HG03135 (cell line): ENCODE data around the gene SLC48A1.
A peak's percentile ranks its signal among the peaks of the same experiment; 100 is the strongest.

Source experiments
- ATAC-seq: cut with Tn5 transposase; IDR thresholded peaks from one replicate; pipeline ENCODE4 v1.9.1; 2021; ENCODE audit warnings: mild to moderate bottlenecking, moderate library complexity; ENCODE audit not compliant: unreplicated experiment

The SLC48A1 gene

GRCh38 chr12:47773062-47773857, at the start of gene SLC48A1:
SLC48A1 (plus strand) TSS chr12:47773238; CDS start chr12:47773305, 67 bp downstream.
- ATAC-seq, result peak; percentile 88

GRCh38 chr12:47725091-47725772, 47.8 kb upstream of the SLC48A1 start, which contains the start of gene ENDOU:
ENDOU (minus strand) TSS chr12:47725490; CDS start chr12:47725413, 77 bp downstream.
- no peak for ATAC-seq

DNA sequence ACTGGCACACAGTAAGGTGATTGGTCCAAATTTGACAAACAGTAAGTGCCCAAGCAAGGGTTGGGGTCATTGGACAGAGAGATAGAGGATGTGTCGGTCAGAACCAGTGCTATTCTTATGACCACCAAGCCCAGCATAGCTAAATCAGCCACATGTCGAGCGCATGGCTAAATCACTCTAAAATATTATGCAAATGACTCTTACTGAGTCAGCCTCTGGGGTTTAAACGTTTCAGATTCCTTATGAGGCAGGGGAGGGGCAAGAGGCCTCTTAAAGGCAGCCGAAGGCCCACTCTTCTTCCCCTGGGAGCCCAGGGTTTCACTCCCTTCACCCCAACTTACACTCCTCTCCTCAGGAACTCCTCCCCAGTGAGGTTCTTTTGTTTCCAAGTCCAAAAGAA, 47.1 kb upstream of the SLC48A1 start:
- no peak for ATAC-seq

- no peak for ATAC-seq
These were observed 43.8 kb upstream of the SLC48A1 start for GRCh38 chr12:47729233-47729632.

DNA sequence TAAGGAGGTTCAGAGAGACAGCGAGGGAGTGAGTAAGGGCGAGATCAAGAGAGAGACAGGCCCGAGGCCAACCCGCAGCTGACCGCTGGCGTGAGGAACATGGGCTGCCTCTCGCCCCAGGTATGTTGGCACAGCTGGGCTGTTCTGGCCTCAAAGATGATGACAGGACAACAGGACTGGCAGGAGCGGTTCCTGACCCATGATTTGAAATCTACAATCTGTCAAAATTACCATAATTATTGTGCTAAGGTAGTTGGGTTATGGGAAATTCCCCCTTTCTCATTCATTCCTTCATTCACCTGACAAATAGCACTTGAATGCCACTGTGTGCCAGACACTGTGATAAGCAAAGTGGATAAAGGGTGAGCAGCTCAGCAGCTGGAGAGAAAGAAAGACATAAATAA, 42.7 kb upstream of the SLC48A1 start:
- no peak for ATAC-seq

- ATAC-seq, result no peak
These were observed 41.3 kb upstream of the SLC48A1 start for GRCh38 chr12:47731723-47732122.

DNA sequence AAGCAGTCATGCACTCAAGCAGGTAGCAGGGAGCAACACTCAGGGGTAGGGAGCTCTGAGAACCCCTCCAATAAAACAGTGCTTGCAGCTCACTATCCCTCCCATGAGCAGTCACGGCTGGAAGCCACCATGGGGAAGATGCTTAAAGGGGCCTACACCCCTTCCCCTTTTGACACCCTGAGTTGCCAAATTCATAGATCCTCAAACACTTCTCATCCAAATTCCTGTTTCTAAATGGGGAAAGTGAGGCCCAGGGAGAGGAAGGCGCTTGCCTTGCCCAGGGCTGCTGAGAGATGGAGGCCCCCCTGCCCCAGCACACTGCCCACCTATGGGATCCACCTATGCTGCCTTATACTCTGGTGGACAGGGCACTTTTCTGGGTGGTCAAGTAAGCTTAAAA, 40.5 kb upstream of the SLC48A1 start:
- ATAC-seq, result no peak

DNA sequence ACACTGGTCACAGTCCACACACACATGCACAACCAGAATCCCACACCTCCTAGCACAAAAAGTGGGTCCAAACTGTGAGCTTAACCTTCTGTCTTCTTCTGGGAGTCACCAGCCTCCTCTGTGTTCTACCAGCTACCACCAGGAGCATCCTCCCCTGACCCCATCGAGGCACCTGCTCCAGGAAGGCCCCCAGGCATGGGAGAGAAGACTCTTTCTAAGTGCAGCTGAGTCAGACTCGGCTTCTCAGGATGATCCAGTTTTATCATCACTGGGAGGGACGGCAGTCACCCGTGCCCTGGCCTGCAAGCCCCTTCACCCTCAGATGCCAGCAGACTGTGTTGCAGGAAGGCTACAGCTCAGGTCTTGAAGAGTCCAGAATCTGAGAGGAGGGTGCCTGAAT, 39.9 kb upstream of the SLC48A1 start:
- no peak for ATAC-seq

DNA sequence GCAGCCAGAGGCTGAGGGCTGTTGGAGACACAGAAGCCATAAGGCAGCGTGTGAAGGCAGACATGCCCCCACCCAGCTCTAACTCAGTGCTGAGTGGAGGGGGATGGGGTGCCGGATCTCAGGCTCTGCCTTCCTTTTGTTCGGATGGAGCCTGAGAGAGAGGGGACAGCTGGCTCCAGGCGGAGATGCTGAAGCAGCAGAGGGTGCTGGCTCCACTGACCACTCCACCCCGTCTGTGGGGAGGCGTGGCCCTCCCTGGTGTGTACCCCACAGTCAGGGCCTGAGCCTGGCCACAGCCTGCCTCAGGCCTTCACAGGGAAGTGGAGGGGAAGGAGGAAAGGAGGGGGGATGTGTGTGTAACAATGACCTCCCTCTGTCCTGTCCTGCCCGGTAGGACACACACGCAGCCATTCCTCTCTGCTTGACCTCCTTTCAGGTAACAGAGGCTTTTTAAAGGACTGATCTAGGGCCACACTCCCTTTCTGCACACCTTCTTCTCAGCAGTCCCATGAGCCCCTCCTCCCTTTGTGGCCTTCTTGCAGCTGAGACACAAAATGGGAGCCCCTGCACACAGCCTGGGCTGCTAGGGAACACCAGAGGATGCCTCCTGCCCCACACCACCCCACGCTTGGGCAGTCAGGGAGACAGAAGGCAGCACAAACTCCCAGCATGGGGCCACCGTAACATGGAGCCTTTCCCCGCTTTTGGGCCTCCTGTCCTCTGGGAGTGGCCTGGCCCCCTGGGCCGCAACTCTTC, 38.1 kb upstream of the SLC48A1 start:
- no peak for ATAC-seq

DNA sequence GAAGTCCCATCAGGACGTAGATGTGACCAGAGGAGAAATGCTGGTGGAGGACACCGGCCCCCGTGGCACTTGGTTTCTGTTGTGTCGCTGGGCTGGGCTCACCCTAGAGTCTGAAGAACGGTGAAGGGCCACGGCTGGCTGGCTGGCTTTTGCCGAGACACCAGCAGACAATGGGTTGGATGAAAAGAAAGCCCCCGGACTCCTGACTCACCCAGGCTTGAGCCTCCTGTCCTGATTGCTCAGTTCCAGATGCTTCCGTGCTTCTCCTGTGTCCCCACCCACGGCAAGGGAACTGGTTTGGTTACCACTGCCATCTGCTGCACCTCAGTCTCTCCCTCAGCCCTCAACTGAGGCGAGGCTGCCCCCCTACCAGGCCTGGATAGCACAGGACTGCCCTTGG, 37.4 kb upstream of the SLC48A1 start:
- no peak for ATAC-seq

DNA sequence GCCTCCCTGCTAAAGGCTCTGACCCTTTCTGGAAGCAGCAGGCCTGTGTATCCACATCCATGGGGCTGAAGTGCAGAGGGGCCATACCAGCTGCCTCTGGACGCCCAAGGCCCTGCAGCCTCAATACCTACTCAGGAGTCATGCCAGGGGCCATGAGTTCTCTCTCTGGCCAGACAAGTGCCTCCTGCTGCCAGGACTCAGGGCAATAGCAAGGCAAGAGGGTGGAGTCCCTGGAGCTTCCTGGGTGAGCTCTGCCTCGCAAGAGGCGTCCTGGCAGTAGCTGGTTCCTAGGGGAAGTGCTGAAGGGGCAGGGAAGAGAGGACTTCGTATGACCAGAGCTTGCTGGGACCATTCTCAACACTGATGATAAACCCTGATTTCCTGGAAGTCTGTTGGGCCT, 36.8 kb upstream of the SLC48A1 start:
- ATAC-seq, result no peak

DNA sequence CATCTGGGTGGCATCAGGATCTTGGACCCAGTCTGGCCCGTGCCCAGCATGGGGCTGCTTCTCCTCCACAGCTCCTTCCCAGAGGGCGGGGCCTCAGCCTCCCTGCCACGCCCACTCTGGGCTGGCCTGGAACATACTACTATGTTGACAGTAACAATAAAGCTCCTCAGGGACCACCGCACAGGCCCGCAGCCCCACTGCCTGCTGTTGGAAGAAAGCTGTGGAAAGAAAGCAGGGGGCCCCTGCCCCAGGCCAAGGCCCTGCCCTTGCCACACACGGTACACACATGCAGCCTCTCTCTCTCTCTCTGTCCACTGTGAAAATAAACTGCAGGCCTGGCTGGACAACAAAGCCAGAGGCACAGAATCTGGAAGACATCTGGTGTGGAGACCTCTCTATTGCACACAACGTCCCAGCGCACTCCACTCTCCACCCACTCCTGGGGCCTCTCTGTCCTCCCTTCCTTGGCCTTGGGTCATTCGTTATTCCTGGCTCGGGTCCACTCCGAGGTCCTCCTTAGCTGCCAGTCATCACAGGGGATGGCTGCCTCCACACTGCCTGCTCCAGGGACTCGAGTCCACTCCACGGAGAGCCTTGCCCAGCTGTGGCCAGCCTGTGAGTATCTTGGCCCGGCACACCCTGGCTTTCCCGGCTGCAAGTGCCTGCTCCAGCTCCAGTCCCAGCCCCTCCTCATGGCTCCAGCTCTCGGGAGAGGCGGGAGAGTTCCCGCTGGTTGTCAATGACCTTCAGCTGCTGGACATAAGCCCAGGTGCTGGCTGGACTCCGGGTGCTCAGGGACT, 36.0 kb upstream of the SLC48A1 start:
- no peak for ATAC-seq

DNA sequence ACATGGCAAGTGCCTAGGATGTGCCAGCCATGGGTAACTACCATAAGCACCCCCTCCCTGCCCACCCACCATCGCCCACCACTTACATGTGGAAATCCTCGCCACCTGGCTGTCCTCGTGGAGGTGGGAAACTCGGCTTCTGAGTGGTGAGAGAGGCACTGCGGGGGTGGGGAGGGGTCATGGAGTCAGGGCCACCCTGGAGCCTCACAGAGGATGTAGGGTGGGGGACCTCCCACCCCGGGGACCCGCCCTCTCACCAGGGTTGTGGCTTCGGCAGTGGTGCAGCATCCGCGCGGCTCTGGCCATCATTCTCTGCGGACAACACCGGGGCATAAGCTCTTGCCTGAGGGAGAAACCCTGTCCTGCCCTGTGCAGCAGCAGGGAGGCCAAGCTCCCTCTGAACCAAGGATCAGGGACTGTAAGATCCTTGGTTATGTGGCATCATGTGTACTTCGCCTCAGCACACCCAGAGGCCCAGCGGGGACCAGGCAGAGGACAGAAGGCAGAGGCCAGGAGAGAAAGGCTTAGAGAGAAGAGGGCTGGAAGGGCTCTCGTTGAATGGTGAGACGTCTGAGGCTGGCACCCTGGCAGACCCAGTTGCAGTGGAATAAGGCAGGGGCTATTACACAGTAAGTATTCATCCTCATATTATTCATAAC, 35.0 kb upstream of the SLC48A1 start:
- ATAC-seq, result no peak

GRCh38 chr12:47739297-47739696, 33.7 kb upstream of the SLC48A1 start:
- no peak for ATAC-seq

DNA sequence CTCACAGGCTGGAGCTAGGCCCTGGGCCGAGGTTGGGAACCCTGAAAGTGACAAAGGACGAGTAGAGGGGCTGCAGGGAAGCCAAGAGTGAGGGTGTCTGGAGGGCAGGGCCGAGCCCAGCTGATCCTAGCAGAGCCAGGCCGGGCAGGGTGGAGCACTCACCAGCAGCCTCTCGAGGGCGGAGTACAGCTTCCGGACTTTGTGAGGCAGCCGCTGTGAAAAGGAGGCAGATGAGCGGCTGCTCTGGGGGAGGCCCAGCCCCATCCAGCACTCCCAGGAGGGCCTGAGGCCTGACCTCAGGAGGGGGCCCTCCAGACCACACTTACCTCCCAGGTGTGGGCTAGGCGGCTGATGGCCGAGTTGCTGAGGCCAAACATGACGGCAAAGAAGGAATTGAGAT, 33.1 kb upstream of the SLC48A1 start:
- peak; percentile 66 for ATAC-seq

GRCh38 chr12:47740606-47741339, 32.3 kb upstream of the SLC48A1 start:
- peak; percentile 48 for ATAC-seq

- ATAC-seq, result no peak
These were observed 31.7 kb upstream of the SLC48A1 start for GRCh38 chr12:47741340-47741703.

DNA sequence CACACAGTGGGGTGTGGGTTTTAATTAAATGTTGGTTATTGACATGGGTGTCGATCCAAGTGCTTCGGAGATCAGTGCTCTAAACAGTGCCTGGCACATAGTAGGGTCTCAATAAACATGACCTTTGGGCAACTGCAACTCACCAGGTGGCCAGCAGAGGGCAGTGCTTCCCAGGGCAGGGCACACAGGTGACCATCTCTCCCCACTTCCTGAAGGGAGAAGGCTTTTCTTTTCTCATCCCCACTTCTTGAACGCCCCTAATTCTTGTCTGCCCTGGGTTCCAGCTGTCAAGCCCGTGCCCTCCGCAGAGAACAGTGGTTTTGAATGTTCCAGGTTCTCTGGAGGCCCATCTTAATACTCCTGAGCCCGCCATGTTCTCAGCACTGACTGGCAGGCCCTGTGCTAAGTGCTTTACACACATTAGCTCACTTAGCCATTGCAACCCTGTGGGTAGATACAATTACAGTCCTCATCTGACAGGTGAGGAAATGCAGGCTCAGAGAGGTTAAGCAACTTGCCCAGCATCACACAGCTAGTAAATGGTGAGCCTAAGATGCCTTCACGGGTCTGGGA, 30.7 kb upstream of the SLC48A1 start:
- ATAC-seq, result no peak

- no peak for ATAC-seq
These were observed 29.7 kb upstream of the SLC48A1 start for GRCh38 chr12:47743311-47743860.
